ENCODE data around the gene MYLK.

Gene MYLK

DNA sequence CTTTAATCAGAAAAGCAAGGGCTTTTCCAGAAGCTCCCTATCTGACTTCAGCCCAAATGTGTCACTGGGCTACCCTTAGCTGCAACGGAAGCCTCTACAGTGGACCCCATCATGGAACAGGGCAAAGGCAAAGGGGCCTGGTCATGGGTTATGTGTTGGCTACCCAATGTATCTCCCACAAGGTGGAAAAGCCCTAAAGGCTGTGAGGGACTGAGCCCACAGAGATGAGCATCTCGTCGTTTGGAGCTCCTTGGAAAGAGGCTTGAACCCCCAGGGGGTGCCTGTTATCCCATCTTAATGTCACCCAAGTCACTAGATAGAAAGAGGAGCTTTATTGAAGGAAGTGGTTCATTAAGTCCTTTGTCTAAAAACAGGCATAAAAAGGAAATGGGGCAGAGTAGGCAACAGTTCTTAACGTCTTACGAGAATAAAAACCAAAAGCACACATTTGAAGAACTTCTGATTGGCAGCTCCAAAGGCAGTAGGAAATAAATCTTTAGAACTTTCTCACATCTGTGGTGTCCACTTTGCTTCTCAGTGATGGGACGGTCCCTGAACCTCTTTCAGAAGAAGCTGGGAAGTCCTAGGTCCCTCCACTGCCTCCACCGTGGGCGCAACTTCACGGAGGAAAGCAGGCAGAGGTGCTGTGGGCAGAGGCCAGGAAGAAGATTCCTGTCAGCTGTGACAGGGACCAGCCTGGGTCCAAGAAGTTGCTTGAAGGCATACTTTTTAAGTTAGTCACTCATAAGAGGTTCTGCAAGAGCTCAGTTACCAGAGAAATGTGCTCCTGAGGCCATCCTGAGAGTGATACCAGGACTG lies 93.7 kb downstream of the MYLK start:
- no peak for DNase-seq

DNA sequence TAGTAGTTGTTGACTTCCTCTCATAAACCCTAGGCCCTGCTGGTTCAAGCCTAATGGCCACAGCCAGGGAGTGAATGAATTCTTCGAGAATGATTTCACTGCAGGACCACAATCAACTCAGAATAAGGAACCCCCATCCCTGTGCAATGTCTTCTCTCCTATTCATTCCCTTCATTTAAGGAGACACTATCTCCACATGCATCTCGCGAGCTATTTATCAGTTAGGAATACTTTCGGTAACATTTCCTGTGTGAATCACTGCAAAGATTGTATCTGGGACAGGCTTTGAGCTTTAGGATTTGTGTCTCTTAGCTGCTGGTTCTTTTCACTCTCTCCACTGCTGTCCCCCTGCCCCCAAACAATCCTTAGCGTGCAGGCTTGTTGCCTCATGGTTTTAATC lies 94.4 kb downstream of the MYLK start:
- DNase-seq, result no peak

GRCh38 chr3:123789160-123789559 lies 95.0 kb downstream of the MYLK start:
- DNase-seq, result no peak

DNA sequence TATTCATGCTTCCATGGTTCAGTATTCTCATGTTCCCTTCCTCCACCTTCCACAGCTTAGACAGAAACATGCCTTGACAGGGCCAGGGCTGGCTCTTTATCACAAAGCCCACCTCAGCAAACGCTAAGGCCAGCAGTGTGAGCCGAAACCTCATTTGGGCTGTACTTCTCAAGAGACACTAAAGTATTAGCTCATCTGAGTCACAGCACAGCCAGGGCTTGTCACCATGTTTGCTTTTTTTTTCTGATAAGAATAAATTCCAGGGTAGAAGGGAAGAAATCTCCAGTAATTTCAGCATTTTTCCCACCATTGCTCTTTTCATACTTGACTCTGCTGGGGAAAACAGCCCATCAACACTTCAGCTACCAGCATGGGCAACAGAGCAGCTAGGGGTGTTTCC lies 95.4 kb downstream of the MYLK start:
- DNase-seq, result no peak

- DNase-seq, result no peak
Observed at GRCh38 chr3:123787133-123787532, 97.0 kb downstream of the MYLK start.

DNA sequence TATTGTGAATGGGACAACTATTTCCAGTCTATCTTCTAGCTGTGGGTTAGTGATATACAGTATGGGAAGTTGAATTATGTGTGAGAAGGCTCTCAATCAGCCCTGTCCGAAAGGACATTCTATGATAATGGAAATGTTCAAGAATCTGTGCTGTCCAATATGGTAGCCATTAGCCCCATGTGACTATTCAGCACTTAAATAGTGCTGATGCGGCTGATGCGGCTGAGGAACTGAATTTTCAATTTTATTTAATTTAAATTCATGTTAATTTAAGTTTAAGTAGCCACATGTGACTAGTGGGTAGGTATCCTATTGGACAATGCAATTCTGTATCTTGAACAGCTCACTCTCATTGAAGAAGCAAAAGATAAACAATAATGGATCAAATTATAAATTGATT lies 98.5 kb downstream of the MYLK start:
- DNase-seq, result no peak

- DNase-seq, result no peak
Observed at GRCh38 chr3:123783811-123784210, 100.3 kb downstream of the MYLK start.

DNA sequence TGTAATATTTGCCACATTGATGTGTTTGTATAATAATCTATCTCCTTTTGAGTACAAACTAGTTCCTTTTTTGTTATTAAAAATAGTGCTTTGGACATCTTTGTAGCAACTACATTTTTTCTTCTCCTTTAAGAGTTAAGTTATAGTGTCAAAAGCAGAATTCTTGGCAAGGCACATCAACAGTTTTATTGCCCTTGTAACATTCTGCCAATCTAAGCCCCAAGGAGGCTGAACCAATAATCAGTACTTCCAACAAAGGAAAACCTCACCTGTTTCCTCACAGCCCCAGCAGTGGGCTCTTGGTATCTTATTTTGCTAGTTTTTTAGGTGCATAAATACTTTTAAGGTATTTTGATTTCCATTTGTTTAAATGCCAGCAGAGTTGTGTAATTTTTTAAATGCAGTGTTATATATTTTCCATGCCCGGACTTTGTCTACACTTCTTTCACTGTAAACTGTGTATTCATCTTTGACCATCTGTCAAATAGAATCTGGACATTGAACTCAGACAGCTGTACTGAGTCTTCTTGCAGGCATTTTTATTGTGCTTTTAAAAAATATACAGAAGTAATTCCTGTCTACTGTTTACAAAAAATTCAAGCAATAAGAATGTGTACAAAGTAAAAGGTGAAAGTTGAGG lies 101.0 kb downstream of the MYLK start:
- DNase-seq, result no peak

DNA sequence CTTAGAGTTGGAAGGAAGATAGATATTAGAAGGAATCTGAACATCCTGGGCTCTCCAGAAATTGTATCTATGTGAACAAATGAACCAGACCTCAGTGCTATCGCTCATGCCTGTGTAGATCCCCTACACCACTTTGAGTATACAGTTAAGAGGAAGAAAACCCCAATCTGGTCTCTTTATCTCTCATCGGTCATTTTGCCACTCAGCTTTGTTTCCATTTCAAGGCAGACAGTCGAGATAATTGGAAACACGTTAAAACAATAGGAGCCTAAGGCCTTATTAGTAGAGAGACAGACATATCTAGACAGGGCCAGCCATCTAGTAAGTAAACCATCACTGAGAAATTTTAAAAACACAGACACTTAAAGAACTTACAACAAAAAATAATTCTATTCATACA lies 101.6 kb downstream of the MYLK start:
- DNase-seq, result no peak

DNA sequence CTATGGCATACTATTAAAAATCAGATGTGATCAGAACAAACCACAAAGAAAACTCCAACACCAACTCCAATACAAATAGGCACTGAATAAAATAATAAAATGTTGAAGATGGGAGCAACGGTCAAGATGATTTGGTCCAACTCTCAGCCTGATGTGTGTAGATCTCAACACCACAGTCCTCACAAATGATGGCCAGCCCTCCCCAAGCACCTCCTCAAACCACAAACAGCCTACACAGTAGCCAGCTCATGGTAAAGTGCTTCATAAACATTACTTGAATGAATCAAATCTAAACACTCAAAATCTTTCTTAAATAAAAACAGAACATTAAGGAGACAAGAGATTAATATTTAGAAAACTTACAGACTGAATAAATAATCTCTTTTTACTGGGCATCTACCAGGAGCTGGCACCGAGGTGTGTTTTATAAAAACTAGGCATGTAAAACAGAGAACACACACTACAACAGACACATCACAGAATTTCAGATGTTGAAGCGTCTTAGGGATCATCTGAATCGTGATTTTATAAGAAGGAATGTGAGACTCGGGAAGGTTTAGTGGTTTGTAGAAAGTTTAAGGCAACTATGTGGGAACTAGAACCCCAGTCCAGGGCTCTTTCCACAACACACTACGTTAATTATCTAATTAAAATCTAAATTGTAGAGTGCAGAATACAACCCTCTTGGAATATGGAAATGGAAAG lies 102.4 kb downstream of the MYLK start:
- no peak for DNase-seq

GRCh38 chr3:123781138-123781537 lies 103.0 kb downstream of the MYLK start:
- no peak for DNase-seq

GRCh38 chr3:123780656-123781055 lies 103.5 kb downstream of the MYLK start:
- DNase-seq, result no peak

GRCh38 chr3:123779655-123780231 lies 104.4 kb downstream of the MYLK start:
- DNase-seq, result no peak

GRCh38 chr3:123778991-123779622 lies 105.0 kb downstream of the MYLK start:
- DNase-seq, result no peak

- no peak for DNase-seq
Observed at GRCh38 chr3:123778525-123778924, 105.6 kb downstream of the MYLK start.

GRCh38 chr3:123776071-123776782 lies 107.9 kb downstream of the MYLK start:
- DNase-seq, result no peak

GRCh38 chr3:123774474-123774873 lies 109.7 kb downstream of the MYLK start:
- DNase-seq, result no peak

DNA sequence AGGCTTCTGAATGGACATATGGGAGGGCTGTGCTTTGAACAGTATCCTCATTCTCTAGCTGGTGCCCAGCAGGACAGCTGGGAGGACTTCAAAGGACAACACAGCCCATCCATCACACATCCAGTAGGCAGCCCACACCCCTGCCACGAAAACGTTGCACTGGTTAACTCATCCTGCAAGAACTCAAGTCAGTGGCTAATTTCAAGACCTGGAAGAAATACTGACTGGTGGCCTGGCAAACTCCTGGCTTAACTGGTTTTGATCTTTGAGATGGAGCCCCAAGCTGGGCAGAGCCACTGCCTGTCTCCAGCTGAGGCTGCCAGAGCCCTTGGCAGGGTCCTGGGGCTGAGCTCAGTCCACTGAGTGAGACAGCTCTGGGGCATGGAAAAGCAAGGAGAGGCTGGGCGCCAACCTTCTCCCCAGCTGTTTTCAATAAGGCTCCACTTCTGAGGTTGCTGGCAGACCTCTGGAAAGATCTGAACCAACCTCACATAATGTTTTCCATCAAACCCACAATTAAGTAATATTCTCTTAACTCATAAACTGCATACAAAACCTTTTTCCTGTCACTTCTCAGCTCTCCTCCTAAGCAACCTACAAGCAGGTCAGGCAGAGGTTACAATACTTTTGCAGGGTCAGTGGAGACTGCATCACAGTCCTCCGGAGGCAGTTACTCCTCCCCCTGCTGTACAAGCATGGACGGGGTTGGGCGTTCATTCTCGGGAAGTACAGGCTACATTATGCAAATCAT lies 110.3 kb downstream of the MYLK start:
- peak; percentile 4 for DNase-seq

DNA sequence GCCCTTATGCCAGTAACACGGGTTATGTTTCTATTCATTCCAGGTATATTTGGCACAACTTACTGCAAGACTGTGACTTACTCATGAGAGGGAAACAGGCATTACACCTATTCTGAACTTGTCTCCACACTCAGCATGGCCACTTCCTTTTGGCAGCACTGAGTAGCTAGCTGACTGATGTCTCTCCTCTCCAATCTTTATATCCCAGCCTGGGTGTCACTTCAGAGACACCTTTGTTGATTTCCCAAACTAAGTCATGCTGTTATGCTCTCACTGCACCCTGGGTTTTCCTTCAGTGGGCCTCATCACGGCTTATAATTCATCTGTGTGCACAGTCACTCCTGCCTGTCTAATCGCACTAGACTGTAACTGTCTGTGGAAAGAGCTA lies 114.8 kb downstream of the MYLK start:
- no peak for DNase-seq

- no peak for DNase-seq
Observed at GRCh38 chr3:123768480-123769355, 115.4 kb downstream of the MYLK start.
